ENCODE measurements around the gene LRCH2.

The LRCH2 gene

DNA sequence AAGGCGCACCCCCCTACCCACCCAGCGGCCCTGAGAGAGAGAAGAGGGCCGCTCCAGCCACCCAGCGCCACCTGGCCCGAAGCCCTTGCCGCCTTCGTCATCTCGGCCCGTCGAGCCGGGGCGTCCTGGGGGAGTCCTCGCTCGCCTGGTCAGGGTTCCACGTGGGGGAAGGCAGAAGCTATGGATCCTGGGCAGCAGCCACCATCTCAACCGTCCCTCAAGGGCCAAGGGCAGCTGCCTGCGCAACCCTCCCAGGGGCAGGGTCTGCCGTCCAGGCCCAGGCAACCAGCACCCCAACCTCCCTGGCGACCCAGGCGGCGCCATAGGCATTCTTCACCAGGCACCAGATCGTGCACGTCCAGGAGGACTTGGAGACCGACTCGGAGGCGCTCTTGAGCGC, 165.0 kb downstream of the LRCH2 start:
- no peak for DNase-seq (ENCODE audit: low read depth in 2 of 2, low spot score in 1 of 2)

DNA sequence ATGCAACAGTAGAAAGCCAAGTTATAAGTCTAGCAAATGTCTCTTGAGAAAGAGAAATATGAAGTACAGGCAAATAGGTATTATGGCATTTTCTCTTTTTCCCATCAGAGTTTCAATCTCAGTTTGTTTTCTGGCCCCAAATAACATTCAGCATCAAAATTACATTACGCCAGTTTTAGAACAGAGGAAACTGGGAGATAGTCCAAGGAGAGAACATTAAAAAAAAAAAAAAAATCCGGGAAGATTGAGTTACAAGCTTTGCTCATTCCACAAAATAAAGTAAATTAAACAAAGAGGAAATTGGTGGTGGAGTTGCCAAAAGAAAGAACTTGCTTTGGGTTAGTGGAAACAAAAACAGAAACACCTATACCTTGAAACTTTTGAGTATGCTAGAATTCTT, 166.1 kb downstream of the LRCH2 start:
- DNase-seq (ENCODE audit: low read depth in 2 of 2, low spot score in 1 of 2): no peak

DNA sequence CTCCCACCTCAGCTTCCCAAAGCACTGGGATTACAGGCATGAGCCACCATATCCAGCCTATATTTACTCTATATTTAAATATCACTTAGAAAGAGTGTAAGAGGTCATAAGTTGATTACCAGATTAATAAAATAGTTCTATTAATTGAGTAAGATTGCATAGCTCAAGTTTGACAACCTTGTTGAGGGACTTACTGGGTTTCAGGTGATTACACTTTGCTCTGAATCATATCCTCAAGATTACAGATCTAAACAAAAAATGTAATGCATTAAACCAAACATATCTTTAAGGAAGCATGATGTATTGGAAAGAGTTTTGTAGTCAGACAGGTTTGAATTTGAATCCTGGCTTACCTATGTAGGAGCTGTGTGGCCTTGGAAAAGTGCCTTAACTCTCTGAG, 168.6 kb downstream of the LRCH2 start:
- DNase-seq (ENCODE audit: low read depth in 2 of 2, low spot score in 1 of 2): no peak
